CD4-positive, alpha-beta T cell treated with Interleukin-6 at 100 ng/mL for 8 hours (primary cell): ENCODE measurements around the gene LYPD4.

Source experiments
- DNase-seq: peaks from one replicate; pipeline ENCODE4 v3.0.0-alpha.2; 2020; ENCODE audit warnings: mixed read lengths, low spot score

Gene LYPD4

DNA sequence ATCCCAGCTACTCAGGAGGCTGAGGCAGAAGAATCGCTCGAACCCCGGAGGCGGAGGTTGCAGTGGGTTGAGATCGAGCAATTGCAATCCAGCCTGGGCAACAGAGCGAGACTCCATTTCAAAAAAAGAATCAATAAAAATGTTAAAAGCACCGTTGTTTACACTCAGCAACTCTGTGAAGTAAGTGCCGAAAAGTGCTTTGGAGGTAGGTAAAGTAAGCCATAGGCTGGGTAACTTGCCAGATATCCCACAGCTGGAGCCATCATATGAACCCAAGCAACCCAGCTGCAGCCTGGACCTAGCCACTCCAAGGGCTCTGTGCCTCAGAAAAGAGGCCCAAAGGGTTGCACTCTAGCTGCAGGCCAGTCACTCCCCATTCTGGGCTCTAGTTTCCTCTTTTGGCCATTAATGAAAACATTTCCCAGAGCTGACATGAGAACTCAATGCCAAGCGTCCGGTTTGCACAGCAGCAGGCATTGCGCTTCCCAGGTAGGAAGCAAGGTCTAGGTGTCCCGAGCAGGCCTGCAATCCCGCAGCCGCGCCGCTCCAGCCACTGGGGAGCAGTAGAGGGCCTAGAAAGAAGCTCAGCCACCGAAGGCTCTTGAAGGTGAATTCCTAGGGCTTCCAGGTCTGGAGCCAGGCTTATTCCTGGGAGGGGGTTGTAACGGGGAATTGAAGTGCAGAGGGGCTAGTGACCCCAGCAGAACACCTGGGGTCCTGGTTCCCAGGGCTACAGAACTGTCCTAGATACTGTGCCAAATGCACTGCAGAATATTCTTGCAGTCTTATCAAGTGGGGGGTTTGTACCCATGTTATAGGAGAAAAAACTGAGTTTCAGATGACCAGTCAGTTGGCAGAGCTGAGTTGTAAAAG is 28.5 kb upstream of the LYPD4 start:
- DNase-seq = peak; percentile 65

DNA sequence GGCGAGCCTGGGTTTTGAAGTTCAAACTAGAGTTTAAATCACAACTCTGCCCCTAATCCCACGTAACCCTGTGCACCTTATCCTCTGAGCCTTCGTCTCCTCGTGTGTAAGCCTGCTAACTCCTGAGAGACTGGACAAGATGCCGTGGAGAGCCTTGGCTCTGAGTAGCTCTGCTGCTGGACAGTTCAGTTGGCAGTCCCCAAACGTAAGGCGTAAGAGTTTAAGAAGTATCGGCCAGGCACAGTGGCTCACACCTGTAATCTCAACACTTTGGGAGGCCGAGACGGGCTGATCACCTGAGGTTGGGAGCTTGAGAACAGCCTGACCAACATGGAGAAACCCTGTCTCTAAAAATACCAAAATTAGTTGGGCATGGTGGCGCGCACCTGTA is 27.9 kb upstream of the LYPD4 start:
- no peak for DNase-seq

DNA sequence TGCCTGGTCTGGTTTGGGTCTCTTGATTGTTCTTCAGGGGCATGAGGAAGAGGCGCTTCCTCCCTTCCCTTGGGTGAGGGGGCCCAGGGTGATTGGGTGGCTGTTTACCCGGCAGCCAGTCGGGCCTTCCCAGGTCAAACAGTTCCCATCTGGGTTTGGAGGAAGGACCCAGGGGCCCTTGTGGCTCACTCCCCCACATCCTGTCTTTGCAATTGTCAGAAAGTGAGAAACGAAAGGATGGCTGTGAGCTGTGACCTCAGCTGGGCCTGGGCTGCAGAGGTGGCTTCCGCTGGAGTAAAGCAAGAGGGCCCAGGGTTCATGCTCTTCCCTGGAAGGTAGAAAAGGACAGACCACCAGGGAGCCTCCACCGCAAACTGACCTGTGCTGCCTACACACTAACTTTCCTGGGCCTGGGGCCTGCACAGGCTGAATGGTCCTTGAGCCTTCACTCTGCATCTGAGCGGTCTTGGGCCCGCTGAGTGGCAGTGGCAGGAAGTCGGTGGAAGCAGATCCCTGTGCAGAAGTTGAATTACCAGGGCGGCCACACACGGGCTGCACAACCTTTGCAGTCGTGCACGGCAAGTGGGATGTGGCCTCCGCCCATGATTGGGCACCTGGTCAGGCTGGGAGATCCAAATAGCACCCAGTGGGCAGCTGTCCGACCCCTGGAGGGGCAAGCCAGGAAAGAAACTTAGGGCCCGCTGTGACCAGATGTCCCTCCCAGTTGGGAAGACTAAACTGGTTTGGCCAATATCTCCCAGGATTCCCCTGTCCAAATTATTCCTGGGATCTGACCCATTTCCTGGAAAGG is 27.3 kb upstream of the LYPD4 start:
- peak; percentile 70 for DNase-seq

DNA sequence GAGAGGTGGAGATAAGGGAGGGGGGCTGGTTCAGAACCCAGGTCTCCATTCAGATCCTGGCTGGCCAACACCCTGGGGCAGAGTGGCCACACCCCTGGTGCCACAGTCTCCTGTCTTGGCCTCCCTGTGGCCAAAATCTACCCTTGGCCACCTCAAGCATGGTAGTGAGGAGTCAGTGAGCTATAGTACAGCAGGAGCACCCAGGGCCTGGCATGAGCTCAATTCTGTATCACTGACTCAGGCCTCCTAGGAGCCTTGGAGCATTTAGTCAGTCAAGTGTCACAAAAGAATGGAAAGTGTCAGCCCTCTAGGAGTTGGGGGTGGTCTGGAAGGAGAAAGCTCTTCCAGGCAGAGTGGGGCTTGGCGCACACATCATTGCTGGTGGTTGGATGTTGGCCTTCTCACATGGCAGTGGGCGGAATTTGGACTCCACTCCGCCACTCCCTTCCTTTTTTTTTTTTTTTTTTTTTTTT is 26.0 kb upstream of the LYPD4 start:
- DNase-seq = no peak

DNA sequence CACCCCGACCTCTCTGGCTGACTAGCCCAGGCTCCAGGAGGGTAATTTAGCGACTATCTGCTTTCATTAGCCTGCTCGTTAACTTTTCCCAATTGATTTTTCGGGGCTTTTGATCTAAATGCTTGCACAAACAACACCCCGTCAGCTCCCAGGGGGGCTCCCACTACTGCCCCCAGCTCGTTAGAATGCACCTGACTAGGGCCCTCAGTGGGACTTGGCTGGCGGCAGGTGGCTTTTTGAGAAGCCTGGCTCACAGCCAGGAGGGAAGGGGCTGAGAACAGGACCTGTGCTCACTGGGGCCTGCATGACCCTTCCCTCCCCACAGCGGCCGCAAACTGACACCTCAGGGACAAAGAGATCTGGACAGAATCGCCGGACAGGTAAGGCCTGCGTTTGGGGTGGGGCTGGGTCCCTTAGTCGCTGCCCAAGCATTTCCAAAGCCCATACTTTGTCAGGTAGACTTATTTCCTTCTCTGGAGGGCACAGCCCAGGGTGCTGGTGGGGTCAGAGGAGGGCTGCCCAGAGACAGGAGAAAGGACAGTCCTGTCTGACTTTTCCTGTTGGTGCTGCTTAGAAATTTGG is 25.0 kb upstream of the LYPD4 start:
- no peak for DNase-seq

DNA sequence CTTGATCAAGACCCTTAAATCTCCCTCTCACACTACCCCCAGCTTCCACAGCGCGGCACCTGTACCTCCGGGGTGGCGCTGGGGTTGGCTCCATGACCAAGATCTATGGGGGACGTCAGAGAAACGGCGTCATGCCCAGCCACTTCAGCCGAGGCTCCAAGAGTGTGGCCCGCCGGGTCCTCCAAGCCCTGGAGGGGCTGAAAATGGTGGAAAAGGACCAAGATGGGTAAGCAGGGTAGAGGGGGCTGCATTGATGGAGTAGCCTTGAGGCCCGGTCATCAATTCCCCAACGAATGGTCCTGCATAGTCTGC is 24.5 kb upstream of the LYPD4 start:
- DNase-seq = no peak

DNA sequence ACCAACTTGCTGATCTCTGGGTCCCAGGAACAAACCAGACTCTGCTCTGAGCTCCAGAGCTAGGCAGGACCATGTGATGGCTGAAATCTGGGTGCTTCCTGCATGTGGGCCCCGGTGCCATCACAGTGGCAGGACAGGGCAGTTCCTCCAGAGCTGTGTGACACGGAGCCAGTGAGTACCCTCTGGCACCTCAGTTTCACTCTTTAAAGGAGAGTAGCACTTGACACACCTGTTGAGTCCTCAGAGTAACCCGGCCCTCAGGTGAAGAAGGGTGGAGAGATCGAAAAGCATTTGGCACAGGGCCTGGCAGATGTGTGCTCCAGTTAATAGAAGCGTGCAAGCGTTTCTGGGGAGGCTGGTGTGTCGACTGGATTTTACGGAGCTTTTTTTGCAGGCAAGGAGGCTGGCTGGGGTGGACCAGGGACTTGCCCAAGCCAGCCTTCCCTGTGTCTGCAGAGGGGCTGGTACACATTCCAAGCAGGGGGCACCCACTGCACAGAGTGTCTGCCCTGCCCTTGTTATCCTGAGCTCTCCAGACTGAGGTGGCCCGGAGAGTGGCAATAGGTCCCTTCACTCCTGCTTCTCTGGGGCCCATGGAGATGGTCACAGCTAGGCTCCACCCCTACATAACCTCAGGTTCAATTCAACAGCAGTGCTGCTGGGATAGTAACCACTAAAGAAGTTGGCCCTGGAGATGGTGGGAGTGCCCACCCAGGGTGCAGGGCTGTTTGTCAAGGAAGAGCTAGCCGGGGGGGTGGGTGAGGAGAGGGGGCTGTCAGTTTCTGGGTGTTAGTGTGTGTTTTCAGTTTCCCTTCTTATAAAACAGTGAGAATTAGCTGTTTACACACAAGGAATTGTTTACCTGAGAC is 23.9 kb upstream of the LYPD4 start:
- no peak for DNase-seq

DNA sequence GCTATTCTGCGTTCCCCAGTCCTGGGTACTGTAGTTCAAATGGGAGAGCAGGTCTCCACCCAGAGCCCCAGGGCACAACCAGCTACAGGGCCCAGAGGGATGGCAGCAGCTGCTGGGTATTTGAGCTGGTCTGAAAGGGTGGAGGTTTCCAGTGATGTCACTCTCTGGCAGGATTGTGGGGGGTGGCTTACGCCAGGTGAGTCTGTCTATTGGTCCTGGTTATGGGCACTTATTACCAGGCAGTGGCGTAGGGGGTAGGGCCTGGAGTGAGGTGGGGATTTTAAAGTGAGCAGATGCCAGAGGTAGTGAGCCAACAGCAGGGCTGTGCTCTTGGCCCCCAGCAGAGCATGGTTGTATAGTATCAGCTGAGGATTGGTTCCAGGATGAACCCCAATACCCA is 21.8 kb upstream of the LYPD4 start:
- DNase-seq = no peak

DNA sequence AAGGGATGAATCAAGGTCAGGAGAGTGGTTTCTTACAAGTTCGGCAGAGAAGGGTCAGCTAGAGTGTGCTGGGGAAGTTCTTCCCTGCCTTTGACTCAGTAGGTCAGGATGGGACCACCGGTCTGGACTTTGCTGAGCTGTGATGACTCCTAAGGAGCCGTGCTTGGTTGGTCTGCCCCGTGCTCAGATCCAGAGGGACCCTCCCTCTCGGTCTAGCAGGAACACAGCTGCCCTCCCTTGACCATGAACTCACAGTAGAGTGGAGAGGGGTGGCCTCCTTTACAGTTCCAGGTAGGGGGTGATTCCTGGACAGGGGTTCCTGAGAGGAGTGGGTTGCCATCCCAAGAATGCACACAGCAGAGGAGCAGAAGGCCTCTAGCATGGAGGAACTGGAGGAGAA is 19.9 kb upstream of the LYPD4 start:
- no peak for DNase-seq

DNA sequence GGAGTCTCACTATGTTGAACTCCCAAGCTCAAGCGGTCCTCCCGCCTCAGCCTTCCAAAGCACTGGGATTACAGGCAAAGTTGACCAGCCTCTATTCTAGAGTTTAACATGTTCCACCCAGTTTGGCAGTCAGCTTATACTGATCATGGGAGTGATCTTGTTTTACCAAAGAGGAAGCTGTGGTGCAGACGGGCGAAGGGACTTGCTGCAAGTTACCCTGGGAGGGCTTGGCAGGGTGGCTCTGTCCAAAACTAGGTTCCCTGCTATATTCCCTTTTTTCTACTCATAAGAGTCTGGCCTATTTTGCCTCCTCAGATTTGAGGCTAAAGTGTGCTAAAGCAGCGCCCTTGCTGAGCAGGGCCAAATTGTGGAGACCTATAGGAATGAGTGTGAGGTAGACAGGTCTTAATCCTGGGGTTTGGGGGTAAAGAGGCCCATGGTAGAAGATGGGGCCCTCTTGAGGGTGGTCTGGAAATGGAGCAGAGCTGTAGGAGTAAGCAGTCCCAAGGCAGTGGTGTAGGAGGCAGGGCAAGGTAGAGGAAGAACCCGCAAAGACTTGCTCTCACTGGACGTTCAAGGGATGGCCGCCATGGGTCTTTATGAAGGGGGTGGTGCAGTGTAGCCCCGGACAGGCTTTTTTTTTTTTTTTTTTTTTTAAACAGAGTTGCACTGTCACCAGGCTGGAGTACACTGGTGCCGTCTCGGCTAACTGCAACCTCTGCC is 18.9 kb upstream of the LYPD4 start:
- DNase-seq = no peak

DNA sequence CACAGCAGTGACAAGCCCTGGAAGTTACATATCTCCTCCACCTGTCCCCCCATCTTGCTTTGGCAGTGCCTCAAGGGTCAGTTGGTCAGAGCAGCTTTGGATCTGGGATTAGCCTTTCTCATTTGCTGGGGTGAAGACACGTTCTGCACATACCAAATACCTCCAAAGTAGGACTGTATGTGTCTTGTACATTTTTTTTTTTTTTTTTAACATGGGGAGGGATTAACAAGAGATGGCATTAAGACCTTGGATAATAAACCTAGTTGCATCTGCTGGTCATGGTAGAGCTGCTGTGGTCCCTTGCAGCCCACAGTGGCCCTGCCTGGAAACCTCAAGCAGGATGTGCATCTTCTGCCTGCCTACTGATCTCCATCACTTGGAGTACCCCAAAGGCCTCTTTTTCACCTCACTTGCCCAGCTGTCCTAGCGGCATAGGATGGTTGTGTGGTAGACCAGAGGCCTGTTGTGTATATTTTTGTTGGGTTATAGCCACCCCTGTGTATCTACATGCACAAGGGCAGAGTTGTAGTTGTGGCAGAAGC is 18.0 kb upstream of the LYPD4 start:
- DNase-seq = no peak

DNA sequence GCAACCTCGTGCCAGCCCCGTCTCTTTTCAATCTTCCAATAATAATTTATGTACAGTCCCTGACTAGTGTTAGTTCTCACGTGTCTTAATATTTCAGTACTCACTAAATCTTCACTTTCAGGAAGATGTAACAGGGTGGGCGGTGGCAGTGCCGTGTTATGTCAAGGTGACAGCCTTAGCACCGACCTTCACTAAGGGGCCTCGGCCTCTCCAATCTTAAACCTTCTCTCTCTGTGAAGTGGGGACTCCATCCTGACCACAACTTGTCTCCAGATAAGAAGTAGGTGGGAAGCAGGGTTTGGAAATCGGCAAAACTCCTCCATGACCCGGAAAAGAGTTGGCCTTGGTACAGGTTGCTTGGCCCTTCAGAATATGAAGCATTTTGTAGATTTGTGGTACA is 17.4 kb upstream of the LYPD4 start:
- no peak for DNase-seq

DNA sequence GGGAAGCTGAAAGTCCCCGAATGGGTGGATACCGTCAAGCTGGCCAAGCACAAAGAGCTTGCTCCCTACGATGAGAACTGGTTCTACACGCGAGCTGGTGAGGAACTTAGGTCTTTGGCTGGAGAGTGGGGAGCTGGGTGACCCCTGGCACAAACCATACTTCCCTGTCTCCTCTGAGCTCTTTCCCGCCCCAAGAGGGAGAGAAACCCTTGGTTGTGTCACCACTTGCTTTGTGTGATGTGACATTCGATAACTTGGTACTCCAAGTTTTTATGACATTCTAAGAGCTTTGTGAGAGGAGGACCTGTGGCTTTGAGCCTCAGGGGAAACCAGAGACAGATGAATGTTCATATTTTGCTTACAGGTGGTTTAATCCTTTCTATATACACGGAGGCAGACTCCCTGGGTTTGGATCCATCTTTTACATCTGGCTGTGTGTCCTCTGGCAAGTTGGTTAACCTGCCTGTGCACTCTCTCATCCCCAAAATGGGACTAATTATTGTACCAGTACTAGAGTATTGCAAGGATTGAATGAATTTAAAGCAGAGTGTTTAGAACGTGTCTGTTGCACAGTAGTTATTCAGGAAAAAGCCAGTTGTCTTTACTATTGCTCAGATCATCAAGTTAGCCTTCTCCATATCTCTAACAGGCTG is 16.8 kb upstream of the LYPD4 start:
- DNase-seq = no peak

DNA sequence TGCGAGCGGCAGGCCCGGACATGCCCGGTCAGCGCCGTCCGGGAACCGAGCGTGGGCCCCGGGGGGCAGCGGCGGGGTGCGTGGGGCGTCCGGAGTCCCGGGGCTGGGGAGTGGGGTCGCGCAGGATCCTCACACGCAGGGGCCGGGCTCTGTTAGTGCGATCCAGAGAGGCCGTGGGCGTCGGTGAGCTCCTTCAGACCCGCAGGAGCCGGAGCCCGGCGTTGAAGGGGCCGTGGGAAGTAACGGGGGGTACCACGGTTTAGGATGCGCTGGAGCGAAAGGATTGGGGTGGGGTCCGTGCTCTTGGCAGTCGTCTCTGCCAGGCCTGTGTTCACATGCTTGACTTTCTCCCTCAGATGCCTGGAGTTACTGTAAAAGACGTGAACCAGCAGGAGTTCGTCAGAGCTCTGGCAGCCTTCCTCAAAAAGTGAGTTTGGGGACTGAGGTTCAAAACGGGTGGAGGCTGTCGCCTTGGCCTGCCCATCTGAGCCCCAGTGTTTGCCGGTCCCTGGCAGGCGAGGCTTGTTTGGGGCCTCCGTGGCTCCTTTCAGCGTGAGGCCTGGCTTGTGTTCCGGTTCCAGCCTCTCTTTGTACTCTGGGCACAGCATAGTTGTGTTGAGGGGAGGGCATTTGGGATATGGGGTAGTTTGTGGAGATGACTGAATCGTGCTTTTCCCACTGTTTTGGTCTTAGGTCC is 16.1 kb upstream of the LYPD4 start:
- no peak for DNase-seq

DNA sequence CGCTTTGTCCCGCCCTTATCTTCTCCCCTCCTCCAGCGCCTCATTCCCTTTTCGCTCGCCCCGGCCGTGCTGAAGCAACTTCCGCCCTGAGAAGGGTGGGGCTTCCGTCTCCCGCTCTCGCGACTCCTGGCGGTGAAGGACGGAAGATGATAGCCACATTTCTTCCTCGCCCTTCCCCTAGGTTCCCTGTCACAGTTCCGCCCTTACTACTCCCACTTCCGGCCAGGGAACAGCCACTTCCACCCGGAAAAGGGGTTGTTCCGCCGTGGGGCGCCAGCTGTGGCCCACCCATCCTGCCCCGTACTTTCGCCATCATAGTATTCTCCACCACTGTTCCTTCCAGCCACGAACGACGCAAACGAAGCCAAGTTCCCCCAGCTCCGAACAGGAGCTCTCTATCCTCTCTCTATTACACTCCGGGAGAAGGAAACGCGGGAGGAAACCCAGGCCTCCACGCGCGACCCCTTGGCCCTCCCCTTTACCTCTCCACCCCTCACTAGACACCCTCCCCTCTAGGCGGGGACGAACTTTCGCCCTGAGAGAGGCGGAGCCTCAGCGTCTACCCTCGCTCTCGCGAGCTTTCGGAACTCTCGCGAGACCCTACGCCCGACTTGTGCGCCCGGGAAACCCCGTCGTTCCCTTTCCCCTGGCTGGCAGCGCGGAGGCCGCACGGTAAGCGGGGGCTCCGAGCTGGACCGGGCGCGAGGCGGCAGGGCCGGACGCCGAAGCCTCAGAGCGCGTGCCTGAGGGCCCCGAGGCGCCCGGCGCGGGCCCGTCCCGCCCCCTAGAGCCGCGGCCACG is 15.3 kb upstream of the LYPD4 start, which contains the start of gene RPS19:
Gene RPS19 (plus strand): TSS at position 638 of the 801 bp plus-strand sequence. CDS start 520 bp downstream, outside the sequence.
- peak; percentile 98 for DNase-seq

DNA sequence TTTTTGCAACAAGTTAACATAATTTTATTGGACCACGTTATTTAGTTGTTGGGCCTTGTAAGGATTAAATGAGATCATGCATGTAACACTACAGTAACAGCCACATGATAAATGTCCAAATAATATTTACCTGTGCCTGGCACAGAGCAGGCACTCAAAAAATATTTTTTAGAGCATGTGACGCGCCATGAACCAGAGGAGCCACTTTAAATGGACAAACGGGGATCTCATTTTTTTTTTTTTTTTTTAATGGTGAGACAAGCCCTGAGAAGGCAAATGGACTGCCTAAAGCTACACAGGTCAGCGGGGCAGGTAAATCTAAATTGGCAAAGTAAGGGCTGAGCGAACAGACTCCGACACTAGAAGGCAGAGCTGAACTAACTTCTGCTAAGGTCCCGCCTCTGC is 14.7 kb upstream of the LYPD4 start:
- DNase-seq = no peak

DNA sequence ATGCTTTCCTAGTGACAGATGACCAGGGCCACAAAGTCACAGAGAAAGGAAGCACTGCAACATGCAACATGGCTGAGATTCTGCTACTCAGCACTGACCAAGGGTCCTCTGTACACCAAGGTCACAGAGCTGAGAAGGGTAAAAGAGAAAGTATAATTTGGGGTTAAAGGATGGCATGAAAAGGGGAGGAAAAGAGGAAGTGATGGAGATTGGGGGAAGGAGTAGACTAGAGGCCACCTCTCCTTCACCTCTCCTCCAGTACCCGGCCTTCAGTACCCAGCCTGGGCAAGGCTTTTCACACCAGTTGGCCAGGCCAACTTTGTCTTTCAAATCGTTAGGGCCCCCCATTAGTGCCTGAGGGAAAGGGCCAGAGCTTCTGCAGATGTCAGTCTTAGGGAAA is 9.3 kb upstream of the LYPD4 start:
- DNase-seq = no peak

DNA sequence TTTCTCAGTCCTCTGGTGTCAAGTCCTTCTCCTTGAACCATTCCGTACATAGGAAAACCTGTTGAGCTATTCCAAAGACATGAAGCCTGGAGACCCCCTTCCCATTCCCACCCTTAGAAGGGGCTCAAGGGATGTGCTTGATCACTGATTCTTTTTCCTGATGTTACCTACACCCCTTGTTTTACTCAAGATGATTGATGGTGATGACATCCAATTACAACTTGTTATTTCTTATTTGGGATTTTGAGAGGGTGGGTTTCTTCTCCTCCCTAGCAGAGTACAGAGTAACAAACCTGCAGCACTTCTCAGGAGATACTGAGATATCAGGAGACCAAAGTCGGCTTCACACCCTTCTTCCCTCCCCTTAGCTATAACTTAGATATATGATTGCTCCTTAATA is 8.9 kb upstream of the LYPD4 start:
- DNase-seq = no peak

DNA sequence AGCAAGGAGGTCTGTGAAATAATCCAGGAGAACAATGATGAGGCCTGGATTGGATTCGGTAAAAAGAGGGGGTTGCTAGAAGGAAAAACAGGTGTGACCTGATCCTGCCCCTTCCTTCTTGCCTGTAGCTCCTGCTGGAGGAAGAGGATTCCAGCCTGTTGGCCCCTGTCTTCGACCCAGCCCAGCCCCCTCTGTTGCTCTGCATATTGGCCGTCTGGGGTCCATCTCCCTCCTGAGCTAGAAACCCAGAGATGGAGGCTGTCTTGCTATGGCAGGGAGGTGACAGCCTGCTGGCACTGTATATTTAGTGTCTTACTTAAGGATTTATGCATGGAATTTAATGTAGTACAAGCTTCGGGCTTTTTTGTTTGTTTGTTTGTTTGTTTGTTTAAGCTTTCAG is 7.0 kb upstream of the LYPD4 start:
- no peak for DNase-seq
